ENCODE data around the gene MISP. TPM values are rescaled to one million over a fixed set of nuclear protein-coding genes. Genes with fewer than 3 reads are reported as not detected.
A peak's percentile ranks its signal among the peaks of the same experiment; 100 is the strongest.

Gene MISP
- total and polyA plus RNA-seq, 2 of the 8 experiments (the other 6 are each of a cell fraction or from before 2014, with no cell fraction given) = 0.43 to 0.45 TPM

DNA sequence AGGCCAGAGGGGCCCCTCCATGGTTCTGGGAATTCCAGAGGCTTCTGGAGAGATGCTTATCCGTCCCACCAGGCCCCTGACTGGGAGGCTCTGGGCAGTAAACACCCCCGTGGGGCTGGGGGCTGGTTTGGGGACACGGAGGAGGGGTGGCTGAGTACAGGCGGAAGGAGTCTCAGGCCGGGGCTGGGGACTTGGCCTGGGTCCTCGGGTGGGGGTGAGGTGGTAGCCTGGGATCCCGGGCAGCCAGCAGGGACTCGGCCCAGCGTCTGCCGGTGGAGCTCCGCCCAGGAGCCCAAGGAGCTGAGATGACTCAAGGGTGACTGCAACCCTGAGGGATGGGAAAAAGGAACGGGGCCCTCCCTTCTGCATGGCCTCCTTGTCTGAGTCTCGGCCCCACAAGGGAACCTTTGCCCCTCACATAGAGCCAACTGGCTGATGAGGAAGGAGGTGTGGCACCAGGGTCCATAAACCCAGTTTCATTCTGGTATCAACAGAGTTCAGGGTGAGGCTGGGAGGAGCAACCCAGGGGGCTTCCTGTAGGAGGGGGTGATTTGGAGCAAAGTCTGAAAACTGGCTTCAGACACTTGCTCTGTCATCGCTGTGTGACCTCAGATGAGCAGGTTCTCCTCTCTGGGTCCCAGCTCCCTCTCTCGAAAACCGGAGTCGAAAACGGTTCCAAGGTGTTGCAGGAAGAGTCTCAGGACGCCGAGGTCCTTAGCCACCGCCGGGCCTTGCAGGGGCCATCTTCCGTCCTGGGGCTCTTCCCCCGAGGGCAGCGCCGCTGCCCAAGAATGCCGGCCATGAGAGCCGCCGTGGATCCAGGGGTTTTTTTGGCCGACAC, 809 bp downstream of the MISP start:
- no peaks in the 10 kb centered on the region for H3K79me2 ChIP-seq (ENCODE audit: control insufficient read depth in 1 of 2, insufficient read depth in 2 of 2, low read length in 2 of 2)
- H3K9ac ChIP-seq (replicated peaks in 1 of 4; ENCODE audit: extremely low read depth in 1 of 4, low read depth in 3 of 4, low read length in 3 of 4) = no peak overlapping the region
- no peak overlapping the region for H2AFZ ChIP-seq (ENCODE audit: low read length)
- no peak overlapping the region for H2BK15ac ChIP-seq (ENCODE audit: low read length)
- no peak overlapping the region for H2BK12ac ChIP-seq (ENCODE audit: low read depth, low read length)
- H3K56ac ChIP-seq (replicated peaks; ENCODE audit: insufficient read length, low read depth, low read length) = no peak overlapping the region
- H2AK5ac ChIP-seq (ENCODE audit: low read depth, low read length) = no peak overlapping the region
- no peak overlapping the region for H3K23ac ChIP-seq (ENCODE audit: insufficient read length)
- POLR2A ChIA-PET (ENCODE audit: partially characterized antibody) = interaction anchor here (0.9 to 2.0 kb wide), 4 partner anchors 9 to 233 kb away, joined by 3 to 10 read pairs (median 4); partner anchors contain the start of gene WDR18
- H3K36me3 ChIP-seq (ENCODE audit: control insufficient read depth in 2 of 4, insufficient read depth in 4 of 4, low read length in 3 of 4) = no peaks in the 10 kb centered on the region
- WGBS, 2 experiments (ENCODE audit: extremely low coverage in 1 of 2, insufficient coverage in 1 of 2, insufficient read length in 1 of 2, insufficient replicate concordance in 2 of 2, low coverage in 1 of 2, low lambda C conversion rate in 2 of 2, missing lambda C conversion rate in 1 of 2) = 88% methylated on average over 22 of the region's 30 CpGs; no CpG with 5 or more reads in 1 of the 2 experiments
- no peaks in the 10 kb centered on the region for H4K20me1 ChIP-seq (replicated peaks in 1 of 2; ENCODE audit: control insufficient read depth in 1 of 2, insufficient read depth in 2 of 2, low read length in 2 of 2)
- no peak overlapping the region for H3K14ac ChIP-seq (ENCODE audit: insufficient read length)
- no peak overlapping the region for H2BK120ac ChIP-seq (replicated peaks; ENCODE audit: low read depth, low read length)
- no peak overlapping the region for H3K4me3 ChIP-seq (ENCODE audit: extremely low read depth in 1 of 4, insufficient read depth in 2 of 4, low read depth in 3 of 4, low read length in 4 of 4)
- no peak overlapping the region for H2BK5ac ChIP-seq (ENCODE audit: low read depth, low read length)
- no peak for FAIRE-seq
- H2BK20ac ChIP-seq (ENCODE audit: low read length) = no peak overlapping the region
- peaks cover 7 to 14% of the 10 kb centered on the region in 2 experiments; a peak in 2 of 4 replicates for H3K9me3 ChIP-seq (ENCODE audit: insufficient read depth in 2 of 2, low read depth in 1 of 2, low read length in 1 of 2)
- H4K5ac ChIP-seq (ENCODE audit: insufficient read length, low read depth, low read length) = no peak overlapping the region
- H3K18ac ChIP-seq (ENCODE audit: extremely low read depth, low read length) = no peak overlapping the region; the same call in 1 of the 2 replicates
- no peak overlapping the region for H3K4me2 ChIP-seq (ENCODE audit: insufficient read depth in 1 of 2, low read depth in 2 of 2, low read length in 2 of 2)
- peak overlapping the region; percentile 65; the same call in 1 of the 2 replicates for H4K8ac ChIP-seq (ENCODE audit: extremely low read depth, insufficient read depth, low read length)
- no peak overlapping the region for H4K91ac ChIP-seq (replicated peaks; ENCODE audit: insufficient read length, low read length)
- H3K27ac ChIP-seq (ENCODE audit: low read depth, low read length) = no peak overlapping the region
- no peaks in the 10 kb centered on the region for H3K27me3 ChIP-seq (replicated peaks in 1 of 4; ENCODE audit: control insufficient read depth in 3 of 4, extremely low read depth in 1 of 4, insufficient read depth in 3 of 4, low read length in 3 of 4)
- no peaks in the 10 kb centered on the region for H3K23me2 ChIP-seq (ENCODE audit: low read depth, low read length)
- H3K4ac ChIP-seq (replicated peaks; ENCODE audit: insufficient read length, low read depth, low read length) = no peak overlapping the region
- no peak for DNase-seq (ENCODE audit: low read depth in 1 of 2, low spot score in 2 of 2)
- peaks cover 0 to 5% (median 3%) of the 10 kb centered on the region in 4 experiments; a peak in 3 of 7 replicates for H3K4me1 ChIP-seq (replicated peaks in 1 of 4; ENCODE audit: control insufficient read depth in 3 of 4, insufficient read depth in 4 of 4, low read length in 3 of 4)
- CTCF ChIA-PET (ENCODE audit: partially characterized antibody) = interaction anchor here (0.9 kb wide), 1 partner anchor 10 kb away, joined by 4 read pairs; no protein-coding TSS in a partner anchor
- H3K79me1 ChIP-seq (ENCODE audit: low read depth, low read length) = no peaks in the 10 kb centered on the region
- TF ChIP-seq POLR2A (IDR thresholded peaks at IDR 0.05; ENCODE audit: control extremely low read depth in 1 of 2, low read depth in 2 of 2, low read length in 2 of 2) = no peak
- no peak for TF ChIP-seq EZH2 (IDR thresholded peaks at IDR 0.05; ENCODE audit: low read depth, low read length, severe bottlenecking)
- TF ChIP-seq SP1 (IDR thresholded peaks at IDR 0.05; ENCODE audit: low read depth, low read length) = no peak
- no peak for TF ChIP-seq PHF8 (conservative IDR thresholded peaks at IDR 0.05; ENCODE audit: low read depth, low read length)
- TF ChIP-seq KDM4A (IDR thresholded peaks at IDR 0.05; ENCODE audit: low read depth, low read length, severe bottlenecking) = no peak
- no peak for TF ChIP-seq POU5F1 (IDR thresholded peaks at IDR 0.05; ENCODE audit: low read depth, low read length)
- no peak for TF ChIP-seq KDM5A (IDR thresholded peaks at IDR 0.05; ENCODE audit: low read length)
- no peak for TF ChIP-seq USF2 (IDR thresholded peaks at IDR 0.05; ENCODE audit: low read length)
- no peak for TF ChIP-seq SAP30 (IDR thresholded peaks at IDR 0.05; ENCODE audit: insufficient read depth, insufficient replicate concordance, low read length)
- no peak for TF ChIP-seq EGR1 (IDR thresholded peaks at IDR 0.05; ENCODE audit: borderline replicate concordance, low read depth, low read length)
- no peak for TF ChIP-seq BACH1 (IDR thresholded peaks at IDR 0.05; ENCODE audit: low read length)
